ENCODE measurements around the gene PRDM16.

DNA sequence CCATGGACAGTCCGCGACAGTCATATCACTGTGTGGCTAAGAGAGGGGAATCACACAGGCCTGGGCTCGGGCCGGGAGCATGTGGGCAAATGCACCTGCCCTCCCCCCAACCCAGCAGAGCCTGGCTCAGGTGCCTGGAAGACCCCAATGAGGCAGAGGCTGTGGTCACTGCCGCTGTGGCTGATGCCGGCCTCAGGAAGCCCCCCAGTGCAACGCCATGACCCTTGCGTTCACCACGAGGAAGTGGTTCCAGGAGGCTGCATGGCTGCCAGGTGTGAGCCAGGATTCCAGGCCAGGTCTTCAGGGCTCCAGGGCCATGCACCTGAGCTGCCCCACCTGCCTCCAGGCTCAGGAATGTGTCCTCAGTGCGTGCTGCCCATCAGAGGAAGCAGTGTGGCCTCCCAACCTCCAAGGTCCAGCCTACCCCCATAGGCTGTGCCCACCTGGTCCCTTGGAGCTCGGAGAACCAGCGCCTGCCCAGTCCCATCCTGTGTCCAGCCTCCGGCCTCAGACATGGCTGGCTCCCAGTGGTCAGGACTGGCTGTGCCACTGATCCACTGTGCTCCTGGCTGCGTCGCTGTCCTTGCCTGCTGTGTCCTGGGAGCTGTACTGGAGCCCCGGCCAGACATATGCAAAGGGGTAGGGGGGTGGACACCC is 393.5 kb downstream of the PRDM16 start:
- no peak for TF ChIP-seq POLR2A (IDR thresholded peaks at IDR 0.05; ENCODE audit: low read length)
- TF ChIP-seq GATA1 (IDR thresholded peaks at IDR 0.05; ENCODE audit: low read depth, low read length) = no peak

All from erythroblast (primary cell).